ENCODE results near the gene SULT1C3. TPM values are rescaled to one million over a fixed set of nuclear protein-coding genes. Genes with fewer than 3 reads are reported as not detected.

The SULT1C3 gene
- total and polyA plus RNA-seq, 2 of the 13 experiments (the other 11 are each of a cell fraction or from before 2014, with no cell fraction given) = not detected

DNA sequence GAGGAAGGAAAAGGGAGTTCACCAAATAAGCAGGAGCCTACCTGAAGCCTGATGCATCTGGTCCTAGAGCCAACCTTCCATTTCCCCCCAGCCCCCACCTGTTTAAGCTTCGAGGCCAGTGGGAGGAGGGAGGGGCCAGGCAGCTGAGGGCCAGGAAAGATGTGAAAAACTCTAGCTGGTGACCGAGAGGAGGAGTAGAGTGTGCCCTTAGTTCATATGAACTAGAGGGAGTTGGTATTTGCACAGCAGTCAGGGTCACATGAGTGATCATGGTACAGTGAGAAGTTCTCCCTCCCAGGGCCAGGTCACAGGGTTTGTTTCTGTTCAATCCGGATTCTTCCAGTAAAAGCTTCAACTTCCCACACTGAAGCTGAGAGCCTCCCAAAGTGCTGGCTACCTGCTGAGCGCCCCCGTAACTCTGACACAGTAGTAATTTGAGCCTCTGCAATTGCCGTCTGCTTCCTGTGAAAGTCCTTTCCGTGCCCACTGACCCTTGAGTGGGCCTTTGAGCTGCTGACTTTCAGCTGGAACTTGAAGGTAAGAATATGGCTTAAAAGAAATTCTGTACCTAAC is 48.9 kb downstream of the SULT1C3 start, which contains the start of gene SULT1C2 (continued):
- TF ChIP-seq, protein P1, sequence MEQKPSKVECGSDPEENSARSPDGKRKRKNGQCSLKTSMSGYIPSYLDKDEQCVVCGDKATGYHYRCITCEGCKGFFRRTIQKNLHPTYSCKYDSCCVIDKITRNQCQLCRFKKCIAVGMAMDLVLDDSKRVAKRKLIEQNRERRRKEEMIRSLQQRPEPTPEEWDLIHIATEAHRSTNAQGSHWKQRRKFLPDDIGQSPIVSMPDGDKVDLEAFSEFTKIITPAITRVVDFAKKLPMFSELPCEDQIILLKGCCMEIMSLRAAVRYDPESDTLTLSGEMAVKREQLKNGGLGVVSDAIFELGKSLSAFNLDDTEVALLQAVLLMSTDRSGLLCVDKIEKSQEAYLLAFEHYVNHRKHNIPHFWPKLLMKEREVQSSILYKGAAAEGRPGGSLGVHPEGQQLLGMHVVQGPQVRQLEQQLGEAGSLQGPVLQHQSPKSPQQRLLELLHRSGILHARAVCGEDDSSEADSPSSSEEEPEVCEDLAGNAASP (CRISPR knock-in tag; IDR thresholded peaks at IDR 0.05; ENCODE audit: borderline replicate concordance) = peak; percentile 68; the same call in 1 of the 2 replicates
- TF ChIP-seq ZNF292 (CRISPR knock-in tag; IDR thresholded peaks at IDR 0.05; ENCODE audit: borderline replicate concordance, low read depth) (peak; percentile 89; the same call in 1 of the 2 replicates), ZNF329 (CRISPR knock-in tag; IDR thresholded peaks at IDR 0.05; ENCODE audit: low read depth) (no peak), RFX3 (CRISPR knock-in tag; IDR thresholded peaks at IDR 0.05) (no peak), ZFAT (CRISPR knock-in tag; conservative IDR thresholded peaks at IDR 0.05) (no peak), KLF13 (CRISPR knock-in tag; IDR thresholded peaks at IDR 0.05) (no peak), ZNF430 (CRISPR knock-in tag; IDR thresholded peaks at IDR 0.05) (peak; percentile 78; the same call in 1 of the 2 replicates), HMG20B (CRISPR knock-in tag; conservative IDR thresholded peaks at IDR 0.05) (0 out of 2 replicates have a peak, but pooled peaks have one; percentile 50), SALL2 (CRISPR knock-in tag; IDR thresholded peaks at IDR 0.05) (no peak), NFE2L2 (IDR thresholded peaks at IDR 0.05; ENCODE audit: low read length) (no peak)
- TF ChIP-seq, protein P2, sequence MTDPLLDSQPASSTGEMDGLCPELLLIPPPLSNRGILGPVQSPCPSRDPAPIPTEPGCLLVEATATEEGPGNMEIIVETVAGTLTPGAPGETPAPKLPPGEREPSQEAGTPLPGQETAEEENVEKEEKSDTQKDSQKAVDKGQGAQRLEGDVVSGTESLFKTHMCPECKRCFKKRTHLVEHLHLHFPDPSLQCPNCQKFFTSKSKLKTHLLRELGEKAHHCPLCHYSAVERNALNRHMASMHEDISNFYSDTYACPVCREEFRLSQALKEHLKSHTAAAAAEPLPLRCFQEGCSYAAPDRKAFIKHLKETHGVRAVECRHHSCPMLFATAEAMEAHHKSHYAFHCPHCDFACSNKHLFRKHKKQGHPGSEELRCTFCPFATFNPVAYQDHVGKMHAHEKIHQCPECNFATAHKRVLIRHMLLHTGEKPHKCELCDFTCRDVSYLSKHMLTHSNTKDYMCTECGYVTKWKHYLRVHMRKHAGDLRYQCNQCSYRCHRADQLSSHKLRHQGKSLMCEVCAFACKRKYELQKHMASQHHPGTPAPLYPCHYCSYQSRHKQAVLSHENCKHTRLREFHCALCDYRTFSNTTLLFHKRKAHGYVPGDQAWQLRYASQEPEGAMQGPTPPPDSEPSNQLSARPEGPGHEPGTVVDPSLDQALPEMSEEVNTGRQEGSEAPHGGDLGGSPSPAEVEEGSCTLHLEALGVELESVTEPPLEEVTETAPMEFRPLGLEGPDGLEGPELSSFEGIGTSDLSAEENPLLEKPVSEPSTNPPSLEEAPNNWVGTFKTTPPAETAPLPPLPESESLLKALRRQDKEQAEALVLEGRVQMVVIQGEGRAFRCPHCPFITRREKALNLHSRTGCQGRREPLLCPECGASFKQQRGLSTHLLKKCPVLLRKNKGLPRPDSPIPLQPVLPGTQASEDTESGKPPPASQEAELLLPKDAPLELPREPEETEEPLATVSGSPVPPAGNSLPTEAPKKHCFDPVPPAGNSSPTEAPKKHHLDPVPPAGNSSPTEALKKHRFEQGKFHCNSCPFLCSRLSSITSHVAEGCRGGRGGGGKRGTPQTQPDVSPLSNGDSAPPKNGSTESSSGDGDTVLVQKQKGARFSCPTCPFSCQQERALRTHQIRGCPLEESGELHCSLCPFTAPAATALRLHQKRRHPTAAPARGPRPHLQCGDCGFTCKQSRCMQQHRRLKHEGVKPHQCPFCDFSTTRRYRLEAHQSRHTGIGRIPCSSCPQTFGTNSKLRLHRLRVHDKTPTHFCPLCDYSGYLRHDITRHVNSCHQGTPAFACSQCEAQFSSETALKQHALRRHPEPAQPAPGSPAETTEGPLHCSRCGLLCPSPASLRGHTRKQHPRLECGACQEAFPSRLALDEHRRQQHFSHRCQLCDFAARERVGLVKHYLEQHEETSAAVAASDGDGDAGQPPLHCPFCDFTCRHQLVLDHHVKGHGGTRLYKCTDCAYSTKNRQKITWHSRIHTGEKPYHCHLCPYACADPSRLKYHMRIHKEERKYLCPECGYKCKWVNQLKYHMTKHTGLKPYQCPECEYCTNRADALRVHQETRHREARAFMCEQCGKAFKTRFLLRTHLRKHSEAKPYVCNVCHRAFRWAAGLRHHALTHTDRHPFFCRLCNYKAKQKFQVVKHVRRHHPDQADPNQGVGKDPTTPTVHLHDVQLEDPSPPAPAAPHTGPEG (CRISPR knock-in tag; IDR thresholded peaks at IDR 0.05) = no peak
- TF ChIP-seq, protein P3, sequence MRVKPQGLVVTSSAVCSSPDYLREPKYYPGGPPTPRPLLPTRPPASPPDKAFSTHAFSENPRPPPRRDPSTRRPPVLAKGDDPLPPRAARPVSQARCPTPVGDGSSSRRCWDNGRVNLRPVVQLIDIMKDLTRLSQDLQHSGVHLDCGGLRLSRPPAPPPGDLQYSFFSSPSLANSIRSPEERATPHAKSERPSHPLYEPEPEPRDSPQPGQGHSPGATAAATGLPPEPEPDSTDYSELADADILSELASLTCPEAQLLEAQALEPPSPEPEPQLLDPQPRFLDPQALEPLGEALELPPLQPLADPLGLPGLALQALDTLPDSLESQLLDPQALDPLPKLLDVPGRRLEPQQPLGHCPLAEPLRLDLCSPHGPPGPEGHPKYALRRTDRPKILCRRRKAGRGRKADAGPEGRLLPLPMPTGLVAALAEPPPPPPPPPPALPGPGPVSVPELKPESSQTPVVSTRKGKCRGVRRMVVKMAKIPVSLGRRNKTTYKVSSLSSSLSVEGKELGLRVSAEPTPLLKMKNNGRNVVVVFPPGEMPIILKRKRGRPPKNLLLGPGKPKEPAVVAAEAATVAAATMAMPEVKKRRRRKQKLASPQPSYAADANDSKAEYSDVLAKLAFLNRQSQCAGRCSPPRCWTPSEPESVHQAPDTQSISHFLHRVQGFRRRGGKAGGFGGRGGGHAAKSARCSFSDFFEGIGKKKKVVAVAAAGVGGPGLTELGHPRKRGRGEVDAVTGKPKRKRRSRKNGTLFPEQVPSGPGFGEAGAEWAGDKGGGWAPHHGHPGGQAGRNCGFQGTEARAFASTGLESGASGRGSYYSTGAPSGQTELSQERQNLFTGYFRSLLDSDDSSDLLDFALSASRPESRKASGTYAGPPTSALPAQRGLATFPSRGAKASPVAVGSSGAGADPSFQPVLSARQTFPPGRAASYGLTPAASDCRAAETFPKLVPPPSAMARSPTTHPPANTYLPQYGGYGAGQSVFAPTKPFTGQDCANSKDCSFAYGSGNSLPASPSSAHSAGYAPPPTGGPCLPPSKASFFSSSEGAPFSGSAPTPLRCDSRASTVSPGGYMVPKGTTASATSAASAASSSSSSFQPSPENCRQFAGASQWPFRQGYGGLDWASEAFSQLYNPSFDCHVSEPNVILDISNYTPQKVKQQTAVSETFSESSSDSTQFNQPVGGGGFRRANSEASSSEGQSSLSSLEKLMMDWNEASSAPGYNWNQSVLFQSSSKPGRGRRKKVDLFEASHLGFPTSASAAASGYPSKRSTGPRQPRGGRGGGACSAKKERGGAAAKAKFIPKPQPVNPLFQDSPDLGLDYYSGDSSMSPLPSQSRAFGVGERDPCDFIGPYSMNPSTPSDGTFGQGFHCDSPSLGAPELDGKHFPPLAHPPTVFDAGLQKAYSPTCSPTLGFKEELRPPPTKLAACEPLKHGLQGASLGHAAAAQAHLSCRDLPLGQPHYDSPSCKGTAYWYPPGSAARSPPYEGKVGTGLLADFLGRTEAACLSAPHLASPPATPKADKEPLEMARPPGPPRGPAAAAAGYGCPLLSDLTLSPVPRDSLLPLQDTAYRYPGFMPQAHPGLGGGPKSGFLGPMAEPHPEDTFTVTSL (CRISPR knock-in tag; IDR thresholded peaks at IDR 0.05; ENCODE audit: borderline replicate concordance) = peak; percentile 67; the same call in 1 of the 2 replicates
- TF ChIP-seq, protein P4, sequence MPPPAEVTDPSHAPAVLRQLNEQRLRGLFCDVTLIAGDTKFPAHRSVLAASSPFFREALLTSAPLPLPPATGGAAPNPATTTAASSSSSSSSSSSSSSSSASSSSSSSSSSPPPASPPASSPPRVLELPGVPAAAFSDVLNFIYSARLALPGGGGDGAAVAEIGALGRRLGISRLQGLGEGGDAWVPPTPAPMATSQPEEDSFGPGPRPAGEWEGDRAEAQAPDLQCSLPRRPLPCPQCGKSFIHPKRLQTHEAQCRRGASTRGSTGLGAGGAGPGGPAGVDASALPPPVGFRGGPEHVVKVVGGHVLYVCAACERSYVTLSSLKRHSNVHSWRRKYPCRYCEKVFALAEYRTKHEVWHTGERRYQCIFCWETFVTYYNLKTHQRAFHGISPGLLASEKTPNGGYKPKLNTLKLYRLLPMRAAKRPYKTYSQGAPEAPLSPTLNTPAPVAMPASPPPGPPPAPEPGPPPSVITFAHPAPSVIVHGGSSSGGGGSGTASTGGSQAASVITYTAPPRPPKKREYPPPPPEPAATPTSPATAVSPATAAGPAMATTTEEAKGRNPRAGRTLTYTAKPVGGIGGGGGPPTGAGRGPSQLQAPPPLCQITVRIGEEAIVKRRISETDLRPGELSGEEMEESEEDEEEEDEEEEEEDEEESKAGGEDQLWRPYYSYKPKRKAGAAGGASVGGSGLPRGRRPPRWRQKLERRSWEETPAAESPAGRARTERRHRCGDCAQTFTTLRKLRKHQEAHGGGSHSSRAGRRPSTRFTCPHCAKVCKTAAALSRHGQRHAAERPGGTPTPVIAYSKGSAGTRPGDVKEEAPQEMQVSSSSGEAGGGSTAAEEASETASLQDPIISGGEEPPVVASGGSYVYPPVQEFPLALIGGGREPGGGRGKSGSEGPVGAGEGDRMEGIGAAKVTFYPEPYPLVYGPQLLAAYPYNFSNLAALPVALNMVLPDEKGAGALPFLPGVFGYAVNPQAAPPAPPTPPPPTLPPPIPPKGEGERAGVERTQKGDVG (CRISPR knock-in tag; IDR thresholded peaks at IDR 0.05; ENCODE audit: borderline replicate concordance) = no peak

All from HepG2 (cell line).